Epithelial cell of proximal tubule (primary cell): ENCODE data around the gene PLXNB3. TPM values are rescaled to one million over a fixed set of nuclear protein-coding genes. Genes with fewer than 3 reads are reported as not detected.

Experiments
- DNase-seq: peaks from one replicate; pipeline ENCODE4 v3.0.0-alpha.2; 2011; ENCODE audit warnings: low read depth
- H3K4me3 ChIP-seq: 2 replicates; pipeline ENCODE4 v1.5.1; 2011; ENCODE audit warnings: low read depth, mild to moderate bottlenecking, low read length
- total RNA-seq: library from RNA; depleted of rRNA; stranded (reverse); fragments of >200 nt; gene quantifications from 2 replicates; pipeline ENCODE4 v1.2.3, GENCODE V29; 2015
- TF ChIP-seq, protein P1 (sequence below): conservative IDR thresholded peaks from 2 replicates; pipeline ENCODE4 v1.5.1; 2012; ENCODE audit warnings: low read depth, mild to moderate bottlenecking, low read length

PLXNB3 gene
- total RNA-seq, 1 donor from 2014 or later = 7.4 TPM

DNA sequence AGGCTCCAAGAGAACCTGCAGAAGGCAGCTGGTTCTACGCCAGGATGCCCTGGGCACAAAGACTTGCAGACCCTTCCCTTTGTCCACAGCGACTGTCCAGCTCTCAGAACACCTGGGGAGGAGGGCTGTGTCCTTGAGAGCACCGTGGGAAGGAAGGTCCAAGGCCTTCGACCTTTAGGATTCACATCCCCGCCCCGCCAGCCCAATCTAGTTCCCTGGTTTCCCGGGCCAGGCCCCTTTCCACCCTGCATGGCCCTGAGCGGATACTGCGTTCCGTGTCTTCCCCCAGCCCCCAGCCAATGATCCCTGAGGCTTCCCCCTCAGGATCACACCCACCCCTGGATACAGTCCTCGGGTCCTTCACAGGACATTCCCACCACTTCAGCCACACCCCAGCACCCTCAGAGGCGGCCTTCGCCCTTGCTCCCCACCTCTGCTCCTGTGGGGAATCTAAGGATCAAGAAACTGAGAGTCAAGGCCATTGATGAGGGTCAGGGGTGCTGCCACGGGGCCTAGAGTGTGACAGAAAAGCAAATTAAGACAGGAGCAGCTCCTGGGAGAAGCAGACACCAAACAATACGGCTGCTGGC lies 30.3 kb upstream of the PLXNB3 start:
- DNase-seq = no peak
- H3K4me3 ChIP-seq = no peak overlapping the region
- TF ChIP-seq, protein P1, sequence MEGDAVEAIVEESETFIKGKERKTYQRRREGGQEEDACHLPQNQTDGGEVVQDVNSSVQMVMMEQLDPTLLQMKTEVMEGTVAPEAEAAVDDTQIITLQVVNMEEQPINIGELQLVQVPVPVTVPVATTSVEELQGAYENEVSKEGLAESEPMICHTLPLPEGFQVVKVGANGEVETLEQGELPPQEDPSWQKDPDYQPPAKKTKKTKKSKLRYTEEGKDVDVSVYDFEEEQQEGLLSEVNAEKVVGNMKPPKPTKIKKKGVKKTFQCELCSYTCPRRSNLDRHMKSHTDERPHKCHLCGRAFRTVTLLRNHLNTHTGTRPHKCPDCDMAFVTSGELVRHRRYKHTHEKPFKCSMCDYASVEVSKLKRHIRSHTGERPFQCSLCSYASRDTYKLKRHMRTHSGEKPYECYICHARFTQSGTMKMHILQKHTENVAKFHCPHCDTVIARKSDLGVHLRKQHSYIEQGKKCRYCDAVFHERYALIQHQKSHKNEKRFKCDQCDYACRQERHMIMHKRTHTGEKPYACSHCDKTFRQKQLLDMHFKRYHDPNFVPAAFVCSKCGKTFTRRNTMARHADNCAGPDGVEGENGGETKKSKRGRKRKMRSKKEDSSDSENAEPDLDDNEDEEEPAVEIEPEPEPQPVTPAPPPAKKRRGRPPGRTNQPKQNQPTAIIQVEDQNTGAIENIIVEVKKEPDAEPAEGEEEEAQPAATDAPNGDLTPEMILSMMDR = no peak

DNA sequence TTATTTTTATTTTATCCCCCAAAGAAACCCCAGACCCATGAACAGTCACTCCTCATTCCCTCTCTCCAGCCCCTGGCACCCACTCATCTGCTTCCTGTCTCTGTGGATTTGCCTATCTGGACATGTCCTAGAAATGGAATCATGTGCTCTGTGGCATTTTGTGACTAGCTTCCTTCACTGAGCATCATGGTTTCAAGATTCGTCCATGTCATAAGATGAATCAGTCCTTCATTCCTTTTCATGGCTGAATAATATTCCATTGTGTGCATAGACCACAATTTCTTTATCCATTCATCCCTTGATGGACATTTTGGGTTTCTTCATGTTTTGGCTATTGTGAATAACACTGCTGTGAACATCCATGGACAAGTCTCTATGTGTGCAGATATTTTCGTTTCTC lies 29.2 kb upstream of the PLXNB3 start:
- DNase-seq = no peak
- no peak overlapping the region for H3K4me3 ChIP-seq
- TF ChIP-seq, protein P1 = no peak

GRCh38 chrX:153735274-153735673 lies 28.8 kb upstream of the PLXNB3 start:
- no peak for DNase-seq
- H3K4me3 ChIP-seq = no peak overlapping the region
- TF ChIP-seq, protein P1 = no peak

DNA sequence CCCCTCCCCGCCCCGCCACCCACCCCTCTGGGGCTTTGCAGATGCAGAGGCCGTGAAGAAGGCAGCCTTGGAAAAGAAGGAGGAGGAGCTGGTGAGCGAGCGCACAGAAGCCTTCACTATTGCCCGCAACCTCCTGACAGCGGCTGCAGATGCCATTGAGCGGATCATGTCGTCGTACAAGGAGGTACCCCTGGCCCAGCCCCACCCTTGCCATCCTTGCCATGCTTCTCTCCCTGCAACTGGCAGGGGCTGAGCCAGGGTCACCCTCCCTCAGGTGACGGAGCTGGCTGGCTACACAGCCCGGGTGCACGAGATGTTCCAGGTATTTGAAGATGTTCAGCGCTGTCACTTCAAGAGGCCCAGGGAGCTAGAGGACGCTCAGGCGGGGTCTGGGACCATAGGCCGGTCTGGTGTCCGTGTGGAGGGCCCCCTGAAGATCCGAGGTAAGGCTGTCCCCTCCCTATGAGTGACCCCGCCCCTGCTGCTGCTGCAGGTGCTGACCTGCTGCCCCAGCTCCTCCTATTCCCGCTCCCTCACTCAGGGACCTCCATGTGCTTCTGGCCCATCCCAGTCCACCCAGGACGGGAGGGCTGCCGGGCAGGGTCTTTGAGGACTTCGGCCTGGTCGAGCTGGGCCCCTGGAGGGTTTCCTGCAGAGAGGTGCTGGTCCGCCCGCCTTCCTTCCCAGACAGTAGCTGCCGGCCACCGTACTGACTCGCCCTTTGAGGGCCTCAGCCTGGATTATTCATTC lies 27.8 kb upstream of the PLXNB3 start:
- no peak overlapping the region for H3K4me3 ChIP-seq
- TF ChIP-seq, protein P1 = no peak
- no peak for DNase-seq

DNA sequence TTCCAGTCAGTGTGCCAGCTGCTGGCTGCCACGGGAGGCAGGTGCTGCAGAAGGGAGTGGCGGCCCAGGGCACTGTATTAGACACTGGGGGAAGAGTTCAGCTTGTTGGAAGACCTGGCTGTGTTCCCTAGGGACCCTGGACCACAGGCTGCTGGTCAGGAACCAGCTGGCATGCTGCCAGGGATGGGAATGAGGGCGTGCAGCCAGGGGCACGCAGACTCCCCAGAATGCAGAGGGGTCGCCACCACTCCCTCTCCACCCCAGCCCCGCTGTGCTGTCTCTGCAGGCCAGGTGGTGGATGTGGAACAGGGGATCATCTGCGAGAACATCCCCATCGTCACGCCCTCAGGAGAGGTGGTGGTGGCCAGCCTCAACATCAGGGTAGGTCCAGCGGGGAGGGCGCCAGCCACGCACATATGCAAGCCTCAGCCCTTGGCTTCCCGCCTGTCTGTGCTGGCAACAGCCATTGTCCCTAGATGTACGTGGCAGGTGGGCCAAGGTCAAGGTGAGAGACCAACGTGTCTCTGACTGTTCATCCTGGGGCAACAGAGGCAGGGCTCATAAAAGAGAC lies 27.1 kb upstream of the PLXNB3 start:
- no peak for DNase-seq
- no peak overlapping the region for H3K4me3 ChIP-seq
- TF ChIP-seq, protein P1 = no peak

DNA sequence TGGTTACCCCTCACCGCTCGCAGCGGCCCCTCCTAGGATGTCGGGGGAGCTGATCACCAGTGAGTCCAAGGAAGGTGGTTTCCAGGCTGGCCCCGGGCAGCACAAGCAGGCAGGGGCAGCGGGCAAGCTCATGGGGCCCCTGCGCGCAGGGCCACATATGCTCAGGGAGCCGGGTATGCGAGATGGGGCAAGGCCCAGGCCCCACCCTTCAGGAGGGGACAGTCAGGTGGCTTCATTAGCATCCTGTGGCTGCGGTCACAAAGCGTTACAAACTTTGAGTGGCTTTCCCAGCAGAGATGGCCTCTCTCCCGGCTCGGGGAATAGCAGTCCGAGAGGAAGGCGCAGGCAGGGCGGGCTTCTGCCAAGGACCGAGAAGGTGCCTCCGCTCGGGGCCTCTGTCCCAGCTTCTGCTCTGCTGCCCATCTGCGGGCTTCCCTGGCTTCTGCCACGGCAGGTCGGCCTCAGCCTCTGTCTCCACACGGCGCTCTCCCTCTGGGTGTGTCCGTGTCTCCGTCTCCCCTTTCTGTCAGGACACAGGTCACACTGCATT lies 25.9 kb upstream of the PLXNB3 start:
- H3K4me3 ChIP-seq = no peak overlapping the region
- no peak for DNase-seq
- TF ChIP-seq, protein P1 = no peak
